Stimulated activated memory B cell treated with anti-CD40 and anti-IgM and Interleukin-4, amounts not matched to agents 10 μg/mL and 1 μg/mL and 100 μg/mL, for 72 hours (primary cell): ENCODE data around the gene FUBP3.

ENCODE experiments used
- ATAC-seq: fragments of 150-1000 bp; cut with Tn5 transposase; 2 replicates; pipeline ENCODE4 v1.10.0; 2021
- H3K27ac Mint-ChIP-seq: one replicate; pipeline ENCODE4 v1.8.0; 2022; ENCODE audit warnings: mild to moderate bottlenecking, mixed read lengths
- H3K27me3 Mint-ChIP-seq: one replicate; pipeline ENCODE4 v1.8.0; 2022; ENCODE audit warnings: mixed read lengths
- H3K36me3 Mint-ChIP-seq: one replicate; pipeline ENCODE4 v1.8.0; 2022; ENCODE audit warnings: mixed read lengths
- H3K4me1 Mint-ChIP-seq: one replicate; pipeline ENCODE4 v1.8.0; 2022; ENCODE audit warnings: mixed read lengths
- H3K4me3 Mint-ChIP-seq: one replicate; pipeline ENCODE4 v1.8.0; 2022; ENCODE audit warnings: mild to moderate bottlenecking, moderate library complexity, mixed read lengths
- H3K9me3 Mint-ChIP-seq: one replicate; pipeline ENCODE4 v1.8.0; 2022; ENCODE audit warnings: mixed read lengths

The FUBP3 gene

GRCh38 chr9:130578865-130579737 is at the start of gene FUBP3:
Gene FUBP3 (plus strand): TSS chr9:130579577. CDS start chr9:130579681, 104 bp downstream.
- peak within 1 kb of the TSS; percentile 91 for H3K4me3 Mint-ChIP-seq
- no peaks in the 10 kb centered on the region for H3K36me3 Mint-ChIP-seq
- H3K27ac Mint-ChIP-seq, result peak within 1 kb of the TSS; percentile 84
- no peaks in the 10 kb centered on the region for H3K27me3 Mint-ChIP-seq
- ATAC-seq, result peak; percentile 94
- H3K4me1 Mint-ChIP-seq, result peaks cover 36% of the 10 kb centered on the region
- no peaks in the 10 kb centered on the region for H3K9me3 Mint-ChIP-seq

DNA sequence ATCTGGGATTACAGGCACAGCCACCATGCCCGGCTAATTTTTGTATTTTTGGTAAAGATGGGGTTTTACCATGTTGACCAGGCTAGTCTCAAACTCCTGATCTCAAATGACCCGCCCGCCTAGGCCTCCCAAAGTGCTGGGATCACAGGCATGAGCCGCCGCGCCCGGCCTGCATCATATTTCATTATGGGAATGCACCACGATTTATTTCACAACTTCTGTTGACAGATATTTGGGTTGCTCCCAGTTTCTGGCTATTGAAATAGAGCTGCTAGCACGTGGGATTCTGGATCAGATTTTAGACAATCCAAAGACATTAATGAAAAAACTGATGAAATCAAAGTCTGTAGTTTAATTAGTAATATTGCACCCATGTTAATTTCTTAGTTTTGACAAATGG is 48.4 kb upstream of the FUBP3 start:
- peaks cover 46% of the 10 kb centered on the region for H3K27me3 Mint-ChIP-seq
- no peaks in the 10 kb centered on the region for H3K36me3 Mint-ChIP-seq
- no peak overlapping the region for H3K27ac Mint-ChIP-seq
- ATAC-seq, result no peak
- no peaks in the 10 kb centered on the region for H3K9me3 Mint-ChIP-seq
- peaks cover 5% of the 10 kb centered on the region for H3K4me1 Mint-ChIP-seq
- no peak overlapping the region for H3K4me3 Mint-ChIP-seq

- no peak for ATAC-seq
- peaks cover 8% of the 10 kb centered on the region for H3K4me1 Mint-ChIP-seq
- H3K36me3 Mint-ChIP-seq, result no peaks in the 10 kb centered on the region
- no peaks in the 10 kb centered on the region for H3K9me3 Mint-ChIP-seq
- H3K27ac Mint-ChIP-seq, result no peak overlapping the region
- peaks cover 46% of the 10 kb centered on the region for H3K27me3 Mint-ChIP-seq
- no peak overlapping the region for H3K4me3 Mint-ChIP-seq
These were observed 47.7 kb upstream of the FUBP3 start for GRCh38 chr9:130531670-130532069.

DNA sequence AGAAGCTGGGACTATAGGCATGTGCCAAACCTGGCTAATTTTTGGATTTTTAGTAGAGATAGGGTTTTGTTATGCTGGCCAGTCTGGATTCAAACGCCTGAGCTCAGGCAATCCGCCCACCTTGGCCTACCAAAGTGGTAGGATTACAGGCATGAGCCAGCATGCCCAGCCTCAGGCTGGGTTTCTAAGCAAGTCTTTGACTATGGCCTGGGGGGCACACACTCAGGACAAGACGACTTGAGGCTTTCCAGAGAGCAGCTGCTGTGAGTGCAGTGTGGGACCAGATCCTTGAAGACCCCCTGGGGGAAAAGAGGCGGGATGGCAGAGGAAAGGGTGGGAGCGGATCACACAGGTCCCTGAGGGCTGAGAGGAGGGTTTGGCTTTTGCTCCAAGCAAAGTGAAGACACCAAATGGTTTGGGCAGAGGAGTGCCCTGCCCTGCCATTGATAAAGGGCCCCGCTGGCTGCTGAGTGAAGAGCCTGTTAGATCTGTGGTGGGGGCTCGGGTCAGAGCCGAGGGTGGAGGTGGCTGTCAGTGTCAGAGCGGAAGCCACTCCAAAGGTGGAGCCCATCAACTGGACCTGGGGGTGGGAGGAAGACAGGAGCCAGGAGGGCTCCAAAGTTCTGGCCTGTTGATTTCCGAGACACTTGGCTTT is 46.8 kb upstream of the FUBP3 start:
- no peaks in the 10 kb centered on the region for H3K36me3 Mint-ChIP-seq
- no peak overlapping the region for H3K4me3 Mint-ChIP-seq
- peaks cover 15% of the 10 kb centered on the region for H3K4me1 Mint-ChIP-seq
- peaks cover 54% of the 10 kb centered on the region for H3K27me3 Mint-ChIP-seq
- no peak overlapping the region for H3K27ac Mint-ChIP-seq
- H3K9me3 Mint-ChIP-seq, result no peaks in the 10 kb centered on the region
- ATAC-seq, result no peak

- Mint-ChIP-seq H3K9me3 (no peaks in the 10 kb centered on the region), H3K27ac (no peak overlapping the region), H3K4me1 (peaks cover 20% of the 10 kb centered on the region), H3K36me3 (no peaks in the 10 kb centered on the region), H3K27me3 (peaks cover 83% of the 10 kb centered on the region), H3K4me3 (no peak overlapping the region)
- no peak for ATAC-seq
These were observed 43.4 kb upstream of the FUBP3 start for GRCh38 chr9:130535818-130536521.

DNA sequence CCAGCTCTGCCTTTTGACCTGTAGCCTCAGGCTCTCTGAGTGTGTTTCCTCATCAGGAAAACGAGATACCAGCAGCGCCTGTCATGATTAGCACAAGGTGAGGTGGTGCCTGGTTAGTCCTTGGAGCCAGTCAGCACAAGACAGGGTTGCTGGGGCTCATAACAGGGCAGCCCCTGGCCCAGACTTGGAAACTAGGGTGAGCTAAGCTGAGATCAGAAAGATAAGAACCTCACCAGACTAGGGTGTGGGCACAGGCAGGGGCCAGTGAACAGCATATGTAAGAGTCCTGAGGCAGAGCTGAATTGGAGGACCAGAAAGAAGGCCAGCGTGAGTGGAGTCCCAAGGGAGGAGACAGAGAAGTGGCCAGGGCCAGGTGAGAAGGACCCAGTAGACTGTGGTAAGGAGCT is 42.7 kb upstream of the FUBP3 start:
- no peaks in the 10 kb centered on the region for H3K36me3 Mint-ChIP-seq
- no peak overlapping the region for H3K27ac Mint-ChIP-seq
- H3K4me3 Mint-ChIP-seq, result no peak overlapping the region
- no peaks in the 10 kb centered on the region for H3K9me3 Mint-ChIP-seq
- H3K27me3 Mint-ChIP-seq, result peaks cover 90% of the 10 kb centered on the region
- ATAC-seq, result no peak
- H3K4me1 Mint-ChIP-seq, result peaks cover 20% of the 10 kb centered on the region

DNA sequence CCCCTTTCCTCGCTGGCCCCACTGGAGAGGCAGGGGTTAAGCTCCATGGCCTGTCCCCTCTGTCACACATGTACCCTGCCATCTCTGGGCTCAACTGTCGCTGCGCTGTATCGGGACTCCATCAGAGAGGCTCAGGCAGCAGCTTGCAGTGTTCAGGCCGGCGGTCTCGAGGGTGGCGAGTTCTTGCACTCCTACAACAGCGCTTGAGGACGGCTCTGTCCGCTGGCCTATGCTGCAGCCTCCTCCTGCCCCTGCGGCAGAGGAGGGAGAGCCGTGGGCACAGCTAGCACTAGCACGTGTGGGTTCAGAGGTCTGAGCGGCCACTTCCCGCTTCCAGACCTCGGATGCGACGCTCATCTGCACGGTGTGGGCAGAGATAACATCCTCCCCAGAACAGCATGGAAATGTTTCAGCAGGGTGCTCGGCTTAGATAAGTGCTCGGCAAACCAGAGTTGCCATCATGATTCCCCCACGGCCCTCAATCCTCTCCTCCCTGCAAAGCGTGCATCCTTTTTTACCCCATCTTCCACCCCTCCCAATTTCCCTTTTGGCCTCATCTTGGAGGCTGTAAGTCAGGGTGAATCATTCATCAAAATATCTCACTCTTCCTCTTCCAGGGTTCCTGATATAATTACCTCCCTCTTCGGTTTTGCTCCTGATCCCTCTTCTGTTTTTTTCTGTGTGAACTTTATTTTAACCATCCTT is 41.9 kb upstream of the FUBP3 start:
- Mint-ChIP-seq H3K27me3 (peaks cover 94% of the 10 kb centered on the region), H3K4me3 (no peak overlapping the region), H3K27ac (no peak overlapping the region)

DNA sequence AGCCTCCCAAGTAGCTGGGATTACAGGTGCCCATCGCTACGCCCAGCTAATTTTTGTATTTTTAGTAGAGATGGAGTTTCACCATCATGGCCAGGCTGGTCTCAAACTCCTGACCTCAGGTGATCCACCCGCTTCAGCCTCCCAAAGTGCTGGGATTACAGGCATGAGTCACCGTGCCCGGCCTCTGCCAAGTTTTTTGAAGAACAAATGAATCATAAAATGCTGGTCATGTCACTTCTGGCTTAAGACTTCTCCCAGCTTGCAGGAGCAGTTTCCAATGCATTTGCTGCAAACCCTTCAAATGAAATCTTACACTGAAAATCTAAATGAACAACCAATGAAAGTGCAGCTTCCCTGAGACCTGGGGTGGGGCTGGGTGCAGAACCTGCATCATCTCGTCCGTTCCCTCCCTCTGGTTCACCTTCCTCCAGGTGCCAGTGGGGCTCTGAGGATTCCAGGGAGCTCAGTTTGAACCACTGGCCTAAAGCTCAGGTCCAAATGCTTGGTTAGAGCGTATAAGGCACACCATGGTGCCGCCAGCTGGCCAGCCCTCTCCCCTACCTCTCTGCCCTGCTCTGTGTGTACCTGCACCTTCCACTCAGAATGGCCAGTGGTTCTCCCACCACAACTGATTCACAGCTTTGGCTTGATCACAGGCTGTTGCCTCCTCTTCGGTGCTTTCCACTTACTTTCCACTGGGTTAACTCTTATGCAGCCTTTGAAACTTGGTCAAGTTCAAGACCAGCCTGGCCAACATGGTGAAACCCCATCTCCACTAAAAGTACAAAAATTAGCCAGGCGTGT is 39.8 kb upstream of the FUBP3 start:
- no peak overlapping the region for H3K27ac Mint-ChIP-seq
- H3K36me3 Mint-ChIP-seq, result no peaks in the 10 kb centered on the region
- H3K4me3 Mint-ChIP-seq, result no peak overlapping the region
- no peaks in the 10 kb centered on the region for H3K9me3 Mint-ChIP-seq
- peaks cover 20% of the 10 kb centered on the region for H3K4me1 Mint-ChIP-seq
- H3K27me3 Mint-ChIP-seq, result peaks cover 90% of the 10 kb centered on the region
- ATAC-seq, result no peak

More for the DNA sequence above, 41.9 kb upstream of the FUBP3 start:
- Mint-ChIP-seq H3K36me3 (no peaks in the 10 kb centered on the region), H3K9me3 (no peaks in the 10 kb centered on the region), H3K4me1 (peaks cover 20% of the 10 kb centered on the region)
- peak; percentile 52 for ATAC-seq

- no peaks in the 10 kb centered on the region for H3K9me3 Mint-ChIP-seq
- no peak overlapping the region for H3K27ac Mint-ChIP-seq
- H3K4me1 Mint-ChIP-seq, result peaks cover 14% of the 10 kb centered on the region
- H3K27me3 Mint-ChIP-seq, result peaks cover 77% of the 10 kb centered on the region
- no peaks in the 10 kb centered on the region for H3K36me3 Mint-ChIP-seq
- H3K4me3 Mint-ChIP-seq, result no peak overlapping the region
- no peak for ATAC-seq
These were observed 37.8 kb upstream of the FUBP3 start for GRCh38 chr9:130541533-130541932.

DNA sequence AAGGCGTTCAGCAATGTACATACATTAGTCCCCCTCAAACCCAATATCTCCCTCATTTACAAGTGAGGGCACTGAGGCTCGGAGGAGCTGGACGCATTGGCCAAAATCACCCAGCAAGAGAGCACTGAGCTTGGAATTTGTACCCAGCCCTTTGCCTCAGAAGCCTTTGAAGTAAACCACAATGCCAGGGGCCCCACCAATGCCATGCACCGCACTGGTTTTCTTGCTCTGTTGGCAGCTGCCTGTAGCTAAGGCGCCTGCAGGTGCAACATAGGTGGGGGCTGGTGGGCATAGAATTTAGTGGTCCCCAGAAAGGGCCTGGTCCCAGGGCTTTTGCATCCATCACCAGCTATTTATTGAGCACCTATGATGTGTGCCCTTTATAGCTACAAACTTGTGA is 37.3 kb upstream of the FUBP3 start:
- H3K9me3 Mint-ChIP-seq, result no peaks in the 10 kb centered on the region

DNA sequence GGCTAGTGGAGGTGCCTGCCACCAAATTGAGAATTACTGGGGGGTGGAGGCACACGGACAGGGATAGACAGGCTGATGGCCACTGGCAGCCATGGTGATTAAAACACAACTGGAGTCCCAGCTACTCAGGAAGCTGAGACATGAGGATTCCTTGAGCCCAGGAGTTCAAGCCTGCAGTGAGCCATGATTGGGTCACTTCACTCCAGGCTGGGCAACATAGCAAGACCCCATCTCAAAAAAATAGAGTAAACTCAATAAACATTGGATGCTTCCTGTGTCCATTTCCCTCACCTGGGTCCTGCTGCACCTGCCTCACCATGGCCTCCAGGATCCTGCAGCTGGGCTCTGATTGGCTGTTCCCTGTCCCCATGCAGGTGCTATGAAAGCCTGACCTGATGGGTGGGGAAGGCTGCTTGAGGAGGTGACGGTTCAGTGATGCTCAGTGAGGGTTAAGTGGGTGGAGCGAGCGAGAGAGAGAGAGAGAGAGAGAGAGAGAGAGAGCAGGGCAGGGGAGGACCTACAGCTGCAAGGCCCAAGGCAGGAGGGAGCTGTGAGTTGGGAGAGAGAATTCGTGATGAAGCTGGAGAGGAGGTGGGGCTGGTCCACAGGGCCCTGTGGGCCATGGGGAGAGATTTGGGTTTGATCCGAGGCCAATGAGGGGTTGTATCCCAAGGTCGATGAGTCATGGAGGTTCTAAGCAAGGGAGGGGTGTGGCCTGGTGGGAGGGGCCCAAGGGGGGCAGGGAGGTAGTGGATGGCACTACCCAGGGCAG is 36.7 kb upstream of the FUBP3 start:
- Mint-ChIP-seq H3K27ac (no peak overlapping the region), H3K36me3 (no peaks in the 10 kb centered on the region), H3K4me1 (peaks cover 4% of the 10 kb centered on the region), H3K4me3 (no peak overlapping the region), H3K9me3 (no peaks in the 10 kb centered on the region), H3K27me3 (peaks cover 66% of the 10 kb centered on the region)
- ATAC-seq, result no peak

More for the DNA sequence above, 37.3 kb upstream of the FUBP3 start:
- H3K27me3 Mint-ChIP-seq, result peaks cover 72% of the 10 kb centered on the region
- H3K4me3 Mint-ChIP-seq, result no peak overlapping the region
- ATAC-seq, result no peak
- H3K27ac Mint-ChIP-seq, result no peak overlapping the region
- no peaks in the 10 kb centered on the region for H3K36me3 Mint-ChIP-seq
- peaks cover 9% of the 10 kb centered on the region for H3K4me1 Mint-ChIP-seq

GRCh38 chr9:130543368-130543767 is 36.0 kb upstream of the FUBP3 start:
- Mint-ChIP-seq H3K27me3 (peaks cover 58% of the 10 kb centered on the region), H3K4me1 (no peaks in the 10 kb centered on the region)

DNA sequence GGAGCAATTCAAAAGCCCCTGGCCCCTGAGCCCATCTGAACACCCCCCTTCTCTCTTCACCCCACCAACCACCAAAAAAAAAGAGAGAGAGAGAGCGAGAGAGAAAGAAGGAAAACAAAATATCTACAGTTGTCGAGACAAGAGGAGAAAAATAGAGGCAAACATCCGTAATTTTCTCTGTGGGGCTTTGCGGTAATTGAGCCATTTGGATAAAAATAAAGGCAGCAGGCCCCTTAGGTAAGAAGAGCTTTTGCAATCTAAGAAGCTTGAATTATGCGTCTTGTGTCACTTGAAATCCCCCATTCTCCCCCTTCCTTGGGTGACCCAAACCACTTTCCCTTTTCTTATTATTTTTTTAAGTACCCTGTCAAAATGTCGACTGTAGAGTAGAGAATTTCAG is 35.5 kb upstream of the FUBP3 start:
- Mint-ChIP-seq H3K9me3 (peaks cover 1% of the 10 kb centered on the region), H3K36me3 (no peaks in the 10 kb centered on the region), H3K27ac (no peak overlapping the region), H3K4me3 (no peak overlapping the region), H3K4me1 (no peaks in the 10 kb centered on the region), H3K27me3 (peaks cover 54% of the 10 kb centered on the region)
- no peak for ATAC-seq

More at GRCh38 chr9:130543368-130543767, 36.0 kb upstream of the FUBP3 start:
- H3K27ac Mint-ChIP-seq, result no peak overlapping the region
- H3K4me3 Mint-ChIP-seq, result no peak overlapping the region
- H3K36me3 Mint-ChIP-seq, result no peaks in the 10 kb centered on the region
- no peaks in the 10 kb centered on the region for H3K9me3 Mint-ChIP-seq
- ATAC-seq, result no peak

DNA sequence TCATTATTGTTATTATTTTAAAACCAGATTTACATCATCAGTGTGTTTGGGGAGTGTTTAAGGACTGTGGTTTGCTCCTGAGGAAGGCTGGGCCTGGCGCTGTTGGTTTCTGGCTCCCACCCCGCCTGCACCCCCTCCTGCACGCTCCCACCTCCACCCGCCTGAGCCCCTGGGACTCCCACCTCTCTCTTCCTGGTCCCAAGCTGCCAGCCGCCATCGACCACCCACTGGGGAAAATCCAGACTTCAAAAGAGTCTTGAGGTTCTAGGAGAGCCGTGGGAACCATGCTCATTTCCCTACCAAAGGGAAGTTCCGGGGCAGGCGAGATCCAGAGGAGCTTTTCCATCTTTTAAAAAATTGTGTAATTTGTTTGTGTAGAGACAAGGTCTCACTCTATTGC is 35.0 kb upstream of the FUBP3 start:
- no peak overlapping the region for H3K4me3 Mint-ChIP-seq
- H3K4me1 Mint-ChIP-seq, result no peaks in the 10 kb centered on the region
- peaks cover 5% of the 10 kb centered on the region for H3K9me3 Mint-ChIP-seq
- no peak overlapping the region for H3K27ac Mint-ChIP-seq
- ATAC-seq, result no peak
- no peaks in the 10 kb centered on the region for H3K36me3 Mint-ChIP-seq
- peaks cover 51% of the 10 kb centered on the region for H3K27me3 Mint-ChIP-seq
